GM21717 (cell line): Measurements from ENCODE around the gene EBP.

Source experiments
- ATAC-seq: cut with Tn5 transposase; IDR thresholded peaks from one replicate; pipeline ENCODE4 v1.9.1; 2021; ENCODE audit warnings: mild to moderate bottlenecking, moderate library complexity; ENCODE audit not compliant: unreplicated experiment

Gene EBP

DNA sequence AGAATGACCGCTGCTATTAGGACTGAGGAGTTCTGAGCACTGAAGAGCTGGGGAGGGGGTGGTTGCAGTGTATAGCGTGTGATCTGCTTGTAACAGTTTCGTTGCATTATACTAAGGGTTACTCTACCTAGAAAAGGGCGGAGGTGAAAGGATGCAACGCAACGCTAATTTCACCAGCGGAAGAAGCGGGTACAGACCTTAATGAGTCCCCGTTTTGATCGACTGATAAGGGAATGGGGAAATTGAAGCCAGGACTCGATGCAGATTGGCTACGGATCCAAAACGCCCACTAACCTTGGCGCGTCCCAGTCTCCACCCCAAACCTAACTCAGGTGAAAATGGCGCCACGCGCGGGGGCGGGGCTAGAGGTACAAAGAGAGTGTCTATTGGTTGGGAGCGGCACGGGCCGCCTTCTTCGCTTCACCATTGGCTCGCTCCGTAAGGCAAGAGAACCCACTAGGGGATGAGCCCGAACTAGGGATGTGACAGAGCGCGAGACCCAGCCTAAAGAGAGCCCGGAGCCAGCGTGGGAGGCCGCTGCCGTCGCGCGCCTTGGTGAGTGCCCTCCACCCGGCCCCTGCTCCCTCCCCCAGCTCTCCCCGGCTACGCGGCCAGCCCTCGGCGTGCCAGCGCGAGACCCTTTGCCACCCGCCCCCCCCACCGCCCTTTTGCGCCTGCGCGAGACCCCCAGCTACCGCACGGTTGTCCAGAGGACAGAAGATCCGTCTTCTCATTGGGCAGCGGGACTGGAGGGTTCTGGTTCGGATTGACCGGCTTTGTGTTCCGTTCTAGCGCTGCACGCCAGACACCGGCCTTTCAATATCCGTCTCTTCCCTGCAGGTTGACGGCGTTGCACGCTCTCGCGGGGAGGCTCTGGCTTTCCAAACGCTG, at the start of gene EBP:
Gene EBP, plus strand, starts transcription at position 456 of the 891 bp plus-strand sequence. CDS start 1,964 bp downstream, outside the sequence.
- peak; percentile 95 for ATAC-seq

DNA sequence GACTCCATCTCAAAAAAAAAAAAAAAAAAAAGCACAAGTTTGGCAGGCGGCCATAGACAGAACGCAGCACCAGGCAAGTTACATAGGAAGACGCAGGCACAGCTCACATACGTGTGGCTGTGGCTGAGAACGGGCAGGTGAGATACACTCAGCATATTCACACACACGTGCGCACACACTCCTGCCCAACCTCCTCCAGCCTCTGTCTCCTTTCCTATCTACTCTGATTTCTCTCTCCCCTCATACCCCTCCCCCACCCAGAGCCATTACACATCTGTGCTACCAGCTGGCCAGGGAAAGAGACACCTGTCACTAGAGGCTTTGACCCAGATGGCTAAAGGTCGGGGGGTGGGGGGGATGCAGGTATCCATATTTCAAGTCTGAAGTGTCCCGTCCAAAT, 49.4 kb upstream of the EBP start:
- ATAC-seq = no peak

DNA sequence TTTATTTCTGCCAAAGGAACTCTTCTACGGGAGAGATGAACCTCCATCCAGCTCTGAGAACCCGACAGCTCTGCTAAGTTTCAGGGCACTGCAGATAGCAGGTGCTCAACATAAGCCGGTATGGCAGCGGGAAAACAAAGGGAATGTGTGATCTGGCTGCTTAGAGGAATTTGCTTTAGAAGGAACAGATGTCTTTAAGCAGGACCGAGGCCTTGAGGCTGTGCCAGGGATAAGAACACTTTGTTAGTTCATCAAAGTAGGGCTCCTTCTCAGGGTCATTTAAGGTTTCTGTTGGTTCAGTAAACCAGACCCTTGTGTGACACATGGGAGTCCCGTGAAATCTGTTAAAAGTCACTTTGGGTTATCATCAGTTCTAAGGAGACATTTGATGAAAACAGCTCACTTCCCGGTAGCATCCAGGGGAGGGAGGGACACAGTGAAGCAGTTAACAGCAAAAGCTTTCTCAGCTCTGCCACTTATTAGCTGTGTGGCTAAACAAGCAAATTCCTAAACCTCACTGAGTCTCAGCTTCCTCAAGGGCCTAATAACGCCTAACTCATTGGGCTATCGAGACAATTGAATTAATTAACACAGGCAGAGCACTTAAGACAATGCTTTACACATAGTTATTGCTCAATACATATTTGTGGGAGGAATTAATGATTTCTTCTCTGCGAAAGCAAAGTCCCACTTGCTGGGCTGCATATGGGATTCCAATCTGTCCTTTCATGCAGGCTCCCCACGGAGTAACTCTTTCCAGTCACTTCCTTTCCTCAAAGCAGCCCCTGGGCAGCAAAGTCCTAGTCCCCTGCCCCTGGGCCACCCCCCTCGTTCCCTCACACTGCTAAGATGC, 48.5 kb upstream of the EBP start:
- no peak for ATAC-seq

DNA sequence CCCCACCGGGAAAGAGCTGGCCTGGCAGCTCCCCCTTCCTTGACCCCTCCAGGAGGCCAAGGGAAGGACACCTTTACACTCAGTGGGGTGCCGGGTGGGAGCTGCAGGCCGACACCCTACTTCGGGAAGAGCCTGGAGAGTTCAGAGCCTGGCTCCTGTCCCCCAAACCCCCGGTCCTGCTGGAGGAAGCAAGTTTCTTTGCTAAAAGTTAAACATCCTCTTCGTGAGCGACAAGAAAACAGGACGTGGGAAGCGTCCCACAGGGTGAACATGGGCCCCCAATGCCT, 48.0 kb upstream of the EBP start:
- no peak for ATAC-seq

DNA sequence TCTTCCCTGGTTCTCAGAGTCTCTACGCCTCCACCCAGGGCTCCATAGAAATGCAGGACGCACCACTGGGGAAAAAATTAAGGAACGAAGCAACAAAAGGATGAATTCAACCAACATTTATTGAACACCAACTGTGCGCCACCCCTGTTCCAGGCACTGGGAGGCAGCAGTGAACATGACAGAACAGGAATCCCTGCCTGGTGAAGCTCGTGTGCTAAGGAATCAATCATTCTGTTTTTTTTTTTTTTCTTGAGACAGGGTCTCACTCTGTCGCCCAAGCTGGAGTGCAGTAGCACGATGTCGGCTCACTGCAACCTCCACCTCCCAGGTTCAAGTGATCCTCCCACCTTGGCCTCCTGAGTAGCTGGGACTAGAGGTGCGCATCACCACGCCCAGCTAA, 47.5 kb upstream of the EBP start:
- ATAC-seq = no peak

DNA sequence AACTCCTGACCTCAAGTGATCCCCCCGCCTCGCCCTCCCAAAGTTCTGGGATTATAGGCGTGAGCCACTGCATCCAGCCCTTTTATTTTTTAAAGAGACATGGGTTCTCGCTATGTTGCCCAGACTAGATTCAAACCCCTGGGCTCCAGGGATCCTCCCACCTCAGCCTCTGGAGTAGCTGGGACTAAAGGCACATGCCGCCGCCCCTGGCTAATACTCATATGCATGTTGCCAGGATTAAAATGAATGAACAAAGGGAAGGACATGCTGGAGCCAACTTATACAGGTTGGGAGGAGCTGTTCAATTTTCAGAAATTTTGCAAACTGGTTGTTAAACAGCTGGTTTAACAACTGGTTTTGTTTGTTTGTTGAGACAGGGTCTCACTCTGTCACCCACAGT, 47.0 kb upstream of the EBP start:
- no peak for ATAC-seq

DNA sequence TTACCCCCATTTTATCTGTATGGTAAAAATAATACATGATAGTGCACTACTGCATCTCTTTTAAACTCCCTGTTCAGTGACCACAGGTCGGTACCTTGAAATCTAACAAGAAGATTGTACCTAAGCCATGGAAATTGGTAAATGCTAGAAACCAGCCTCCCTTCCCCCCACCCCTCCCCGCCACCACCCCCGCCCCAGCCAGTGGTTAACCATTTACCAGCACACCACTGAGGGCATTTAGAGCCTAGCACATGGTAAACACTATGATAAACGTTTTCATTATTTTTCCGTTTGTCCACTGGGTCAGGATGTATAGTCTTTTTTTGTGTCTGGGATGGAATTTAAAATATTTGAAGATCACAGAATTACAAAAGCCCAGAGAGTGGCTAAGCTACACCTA, 46.3 kb upstream of the EBP start:
- ATAC-seq = no peak

DNA sequence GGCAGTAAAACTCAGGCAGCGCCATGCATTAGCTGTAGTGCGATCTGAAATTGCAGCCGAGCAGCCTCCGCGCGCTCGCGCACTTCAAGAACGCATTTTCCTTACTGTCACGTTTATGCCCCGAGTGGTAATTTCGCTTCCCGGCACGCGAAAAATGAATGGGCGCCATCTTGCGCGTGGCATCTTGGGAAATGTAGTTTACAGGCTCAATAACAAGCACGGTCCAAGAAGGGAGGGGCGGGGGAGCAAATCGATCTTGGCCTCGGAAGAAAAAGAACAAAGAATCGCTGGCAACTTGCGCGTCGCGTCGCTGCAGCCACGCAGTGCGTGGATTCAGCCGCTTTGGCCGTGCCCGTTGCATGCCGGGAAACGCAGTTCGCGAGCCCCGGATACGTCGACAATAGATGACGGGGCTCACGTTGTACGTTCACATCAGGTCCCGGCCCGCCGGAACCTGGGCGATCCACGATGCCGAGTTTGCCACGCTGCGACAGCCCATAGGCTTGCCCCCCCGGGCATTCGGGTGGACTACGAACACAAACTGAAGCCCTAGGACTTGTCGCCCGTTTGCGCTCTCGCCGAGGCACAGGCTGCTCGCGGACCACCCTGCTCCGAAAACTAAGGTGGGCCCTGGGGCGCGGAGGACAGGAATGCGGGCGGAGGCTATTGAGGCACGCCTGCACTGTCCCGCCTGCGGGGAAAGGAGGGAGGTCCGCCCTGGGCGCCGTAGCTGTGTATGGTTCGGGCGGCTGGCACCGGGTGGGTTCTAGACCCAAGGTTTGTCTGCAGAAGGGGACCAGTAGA, 45.6 kb upstream of the EBP start, which contains the start of gene FTSJ1:
Gene FTSJ1, plus strand, starts transcription at position 426 of the 804 bp plus-strand sequence. CDS start 1,849 bp downstream, outside the sequence.
- ATAC-seq = peak; percentile 82

DNA sequence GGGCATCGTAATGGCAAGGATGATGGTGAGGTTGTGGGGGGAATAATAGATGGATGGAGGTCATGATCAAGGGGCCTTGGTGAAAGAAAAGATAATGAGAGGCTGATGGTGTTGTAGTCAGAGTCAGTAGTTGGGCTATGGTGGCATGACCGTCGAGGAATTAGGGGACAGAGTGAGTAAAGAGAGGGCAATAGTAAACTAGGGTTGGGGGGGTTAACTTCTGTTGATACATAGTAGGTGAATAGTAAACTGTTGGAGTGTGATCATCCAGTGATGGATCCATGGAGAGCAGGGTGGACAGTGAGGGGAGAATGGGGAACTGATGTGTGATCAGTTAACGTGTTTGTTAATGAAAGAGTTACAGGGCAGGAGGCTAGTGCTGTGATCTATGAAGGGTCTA, 44.7 kb upstream of the EBP start:
- ATAC-seq = no peak

DNA sequence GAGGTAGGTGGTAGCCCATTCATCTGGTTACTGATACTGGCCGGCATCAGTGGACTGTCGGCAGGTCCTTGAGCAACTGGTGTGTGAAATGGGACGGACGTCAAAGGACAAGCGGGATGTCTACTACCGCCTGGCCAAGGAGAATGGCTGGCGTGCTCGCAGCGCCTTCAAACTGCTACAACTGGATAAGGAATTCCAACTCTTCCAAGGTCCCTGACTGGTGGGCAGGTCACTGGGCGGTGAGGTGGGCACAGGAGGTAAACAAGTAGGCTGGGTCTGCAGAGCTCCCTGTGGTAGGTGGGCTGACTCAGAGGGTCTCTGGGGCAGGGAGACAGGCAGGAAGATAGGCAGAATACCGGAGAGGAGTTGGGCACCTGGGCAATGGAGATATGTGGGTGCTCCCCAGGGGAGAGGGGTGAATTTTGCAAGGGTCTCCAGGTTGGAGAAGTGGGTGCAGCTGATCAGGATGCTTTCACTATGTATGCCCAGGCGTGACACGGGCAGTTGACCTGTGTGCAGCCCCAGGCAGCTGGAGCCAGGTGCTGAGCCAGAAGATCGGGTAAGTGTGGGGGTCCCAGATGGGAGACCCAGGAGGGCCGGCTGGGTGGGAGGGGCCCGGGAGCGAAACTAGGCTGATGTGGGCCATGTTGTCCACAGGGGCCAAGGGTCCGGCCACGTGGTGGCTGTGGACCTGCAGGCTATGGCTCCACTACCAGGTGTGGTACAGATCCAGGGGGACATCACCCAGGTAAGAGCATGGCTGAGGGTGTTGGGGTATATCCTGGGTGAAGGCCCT, 43.5 kb upstream of the EBP start:
- ATAC-seq = no peak

DNA sequence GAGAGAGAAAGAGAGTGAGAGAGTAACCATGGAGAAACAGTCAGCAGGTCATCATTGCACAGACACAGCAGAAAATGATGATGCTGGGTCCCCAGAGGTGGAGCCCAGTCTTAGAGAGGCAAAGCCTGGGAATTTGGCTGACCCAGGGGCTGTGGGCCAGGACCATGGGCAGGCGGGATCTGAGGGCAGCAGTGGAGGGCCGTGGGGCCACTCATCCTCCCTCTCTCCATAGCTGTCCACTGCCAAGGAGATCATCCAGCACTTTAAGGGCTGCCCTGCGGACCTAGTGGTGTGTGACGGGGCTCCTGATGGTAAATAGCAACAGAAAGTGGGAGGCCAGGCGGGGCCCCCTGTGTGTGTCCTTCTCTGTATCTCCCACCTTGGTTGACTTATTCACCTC, 42.8 kb upstream of the EBP start:
- no peak for ATAC-seq

DNA sequence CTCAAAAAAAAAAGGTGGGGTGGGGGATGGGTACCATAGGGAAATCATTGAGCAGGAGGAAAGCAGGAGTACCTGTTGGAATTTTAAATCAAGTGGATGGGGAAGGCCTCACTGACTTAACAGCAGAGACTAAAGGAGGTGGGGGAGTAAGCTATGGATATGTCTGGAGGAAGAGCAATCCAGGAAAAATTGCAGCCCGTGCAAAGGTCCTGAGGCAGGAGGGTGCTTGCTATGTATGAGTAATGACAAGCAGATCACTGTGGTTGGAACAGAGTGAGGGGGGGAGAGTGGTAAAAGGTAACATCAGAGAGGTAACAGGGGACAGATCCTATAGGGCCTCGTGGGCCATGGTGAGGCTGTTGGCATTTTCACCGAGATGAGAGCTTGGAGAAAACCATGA, 41.5 kb upstream of the EBP start:
- no peak for ATAC-seq

DNA sequence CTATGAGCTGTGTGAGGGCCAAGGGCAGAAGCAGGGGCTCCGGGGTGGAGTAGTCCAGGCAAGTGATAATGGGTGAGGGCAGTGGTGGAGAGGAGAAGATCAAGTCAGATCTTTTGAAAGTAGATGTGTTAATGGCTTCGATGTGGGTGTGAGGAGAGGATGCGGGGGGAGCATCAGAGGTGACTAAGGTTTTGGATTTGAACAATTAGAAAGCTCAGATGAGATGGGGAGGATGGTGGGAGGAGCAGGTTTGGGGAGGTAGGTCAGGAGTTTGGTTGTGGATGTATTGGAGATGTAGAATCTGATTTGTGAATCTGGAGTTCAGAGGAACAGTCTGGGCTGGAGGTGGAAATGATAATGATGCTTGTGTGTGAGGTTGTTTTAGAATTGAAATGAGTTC, 41.0 kb upstream of the EBP start:
- no peak for ATAC-seq

DNA sequence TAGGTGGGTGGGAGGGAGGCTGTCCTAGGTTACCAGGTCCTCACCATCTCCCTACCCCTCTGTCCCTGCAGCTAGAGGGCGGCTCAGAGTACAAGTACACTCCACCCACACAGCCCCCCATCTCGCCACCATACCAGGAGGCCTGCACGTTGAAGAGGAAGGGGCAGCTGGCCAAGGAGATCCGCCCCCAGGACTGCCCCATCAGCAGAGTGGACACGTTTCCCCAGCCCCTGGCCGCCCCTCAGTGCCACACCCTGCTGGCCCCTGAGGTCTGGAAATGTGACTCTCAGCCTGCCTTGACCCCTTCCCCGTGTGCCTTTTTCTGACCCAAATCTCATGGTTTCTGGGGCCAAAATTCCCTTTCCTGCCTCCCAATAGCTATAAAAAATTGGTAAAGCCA, 39.1 kb upstream of the EBP start:
- no peak for ATAC-seq

DNA sequence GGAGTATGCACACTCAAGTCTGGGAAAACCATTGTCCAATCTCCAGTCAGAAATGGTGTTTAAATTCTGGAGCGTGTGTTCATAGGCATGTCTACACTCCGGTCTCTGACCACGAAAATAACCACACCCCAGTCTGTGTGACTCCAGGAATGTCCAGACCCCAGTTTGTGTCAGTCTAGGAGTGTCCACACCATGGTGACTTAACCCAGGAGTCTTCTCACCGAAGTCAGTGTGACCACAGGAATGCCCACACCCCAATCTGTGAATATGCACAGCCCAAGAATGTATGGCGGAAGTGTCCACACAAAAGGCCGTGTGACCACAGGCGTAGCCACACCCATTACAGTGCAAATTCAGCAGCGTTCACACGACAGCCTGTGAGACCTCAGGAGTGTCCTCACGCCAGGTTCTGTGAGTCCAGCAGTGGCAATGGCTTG, 34.2 kb upstream of the EBP start:
- ATAC-seq = no peak

DNA sequence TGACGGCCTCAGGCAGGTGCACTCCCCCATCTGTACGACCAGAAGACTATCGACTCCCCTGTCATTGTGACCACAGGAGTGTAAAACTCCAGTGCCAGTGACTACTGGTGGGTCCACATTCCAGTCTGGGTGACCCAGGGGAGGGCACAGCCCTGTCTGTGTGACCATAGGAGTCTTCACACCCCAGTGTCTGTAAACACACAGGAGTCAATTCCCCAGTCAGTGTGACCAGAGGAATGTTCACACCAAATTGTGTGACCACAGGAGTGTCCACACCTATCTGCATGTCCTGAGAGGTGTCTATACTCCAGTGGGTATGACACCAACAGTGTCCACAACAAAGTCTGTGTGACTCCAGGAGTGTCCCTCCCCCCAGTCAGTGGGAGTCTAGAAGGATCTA, 33.6 kb upstream of the EBP start:
- no peak for ATAC-seq

DNA sequence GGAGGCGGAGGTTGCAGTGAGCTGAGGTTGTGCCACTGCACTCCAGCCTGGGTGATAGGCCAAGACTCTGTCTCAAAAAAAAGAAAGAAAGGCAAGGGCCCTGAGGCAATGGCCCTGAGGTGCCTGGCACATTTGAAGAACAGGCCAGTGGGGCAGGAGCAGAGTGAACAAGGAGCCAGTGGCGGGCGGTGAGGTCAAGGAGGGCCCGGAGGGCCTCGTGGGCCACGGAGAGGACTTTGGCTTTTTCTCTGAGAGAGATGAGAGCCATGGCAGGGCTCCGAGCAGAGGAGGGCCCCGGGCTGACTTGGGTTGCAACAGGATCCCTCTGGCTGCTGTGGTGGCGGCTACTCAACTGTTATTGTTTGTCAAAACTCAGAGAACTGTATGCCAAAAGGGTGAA, 32.3 kb upstream of the EBP start:
- no peak for ATAC-seq

DNA sequence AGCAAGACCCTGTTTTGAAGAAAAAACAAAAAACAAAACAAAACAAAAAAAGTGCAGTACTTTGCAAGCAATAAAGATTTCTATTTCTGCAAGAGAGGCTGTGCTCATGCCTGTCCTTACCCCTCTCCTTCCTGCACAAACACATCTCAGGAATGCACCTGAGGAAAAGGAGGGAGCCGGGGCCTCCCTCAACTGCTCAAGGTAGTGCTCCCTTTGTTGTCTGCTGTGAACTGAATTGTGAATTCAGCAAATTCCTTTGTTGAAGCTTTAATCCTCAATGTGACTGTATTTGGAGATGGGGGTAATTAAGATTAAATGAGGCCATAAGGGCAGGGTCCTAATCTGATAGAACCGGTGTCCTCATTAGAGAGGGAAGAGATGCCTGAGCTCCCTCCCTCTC, 31.7 kb upstream of the EBP start:
- ATAC-seq = no peak

DNA sequence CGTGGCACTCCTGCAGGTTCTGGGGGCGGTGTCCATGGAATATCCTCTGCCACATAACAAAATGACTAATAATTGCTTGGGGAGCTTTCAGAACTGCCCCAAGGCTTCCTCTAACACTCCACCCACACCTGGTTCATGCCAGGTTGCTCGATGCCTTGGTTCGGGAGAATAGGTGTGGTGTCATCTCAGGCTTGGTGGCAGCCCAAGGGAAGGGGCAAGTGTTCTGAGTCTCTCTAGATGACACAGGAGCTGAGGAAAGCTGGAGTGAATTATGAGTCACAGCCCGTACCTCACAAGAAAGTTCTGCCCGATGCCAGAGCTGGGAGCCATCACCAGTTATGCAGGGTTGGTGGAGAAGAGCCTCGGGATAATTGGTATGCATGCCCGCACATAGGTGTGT, 30.9 kb upstream of the EBP start:
- ATAC-seq = no peak

DNA sequence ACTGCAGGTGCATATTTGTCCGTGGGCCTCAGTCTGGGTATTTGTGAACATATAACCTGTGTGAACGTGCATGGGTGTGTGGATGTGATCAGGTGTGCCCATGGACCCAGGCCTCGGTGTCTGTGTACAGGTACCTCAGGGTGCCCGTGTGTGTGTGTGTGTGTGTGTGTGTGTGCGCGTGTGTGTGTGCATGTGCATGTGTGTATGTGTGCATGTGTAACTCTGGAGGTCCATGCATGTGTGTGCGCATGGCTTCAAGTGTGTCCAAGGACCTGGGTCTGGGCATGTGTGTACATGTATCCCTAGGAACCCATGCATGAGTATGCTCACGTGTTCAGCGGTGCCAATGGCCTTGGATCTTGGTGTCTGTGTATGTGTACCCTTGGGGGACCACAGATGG, 29.8 kb upstream of the EBP start:
- ATAC-seq = no peak
